IPS-NIHi7 (cell line): Measurements from ENCODE around the gene CNOT6.

Experiments used
- DNase-seq: peaks from one replicate; pipeline ENCODE4 v3.0.0; 2012; ENCODE audit warnings: mixed read lengths; ENCODE audit errors: extremely low spot score

CNOT6 gene

DNA sequence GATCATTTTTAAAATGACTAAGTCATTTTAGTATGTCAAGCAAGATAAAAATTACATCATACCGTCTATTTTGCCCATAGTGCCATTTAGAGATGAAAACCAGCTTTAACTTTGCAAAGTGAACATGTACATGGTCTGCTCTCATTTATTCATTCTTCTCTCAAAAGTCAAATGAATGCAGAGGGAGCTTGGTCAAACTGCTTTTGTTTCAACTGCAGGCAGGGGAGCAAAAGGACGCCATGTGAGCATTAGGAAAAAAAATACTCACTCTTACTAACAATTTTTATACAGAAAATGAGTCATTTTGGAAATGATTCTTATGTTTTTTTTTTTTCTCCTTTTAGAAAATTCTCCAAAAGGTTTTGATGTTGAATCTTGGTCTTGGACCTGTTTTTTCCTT is 81.4 kb downstream of the CNOT6 start:
- no peak for DNase-seq

DNA sequence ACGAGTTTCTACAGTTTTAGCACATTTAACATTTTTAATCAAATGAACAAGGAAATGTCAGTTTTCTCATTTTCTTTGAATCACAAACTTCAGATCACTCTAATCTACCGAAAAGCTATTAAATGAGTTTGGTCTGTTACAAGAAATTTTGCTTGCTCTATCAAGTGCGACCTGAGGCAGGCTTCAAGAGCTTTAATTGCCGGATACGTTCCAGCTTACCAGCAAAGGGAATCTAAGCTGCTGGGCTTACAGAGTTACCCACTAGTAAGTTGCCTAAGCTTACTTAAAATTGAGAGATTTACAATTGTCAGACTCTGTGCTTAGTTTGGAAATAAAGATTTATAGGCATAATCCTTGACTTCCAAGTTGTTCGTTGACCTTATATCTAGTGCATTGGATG is 86.5 kb downstream of the CNOT6 start:
- DNase-seq = no peak

DNA sequence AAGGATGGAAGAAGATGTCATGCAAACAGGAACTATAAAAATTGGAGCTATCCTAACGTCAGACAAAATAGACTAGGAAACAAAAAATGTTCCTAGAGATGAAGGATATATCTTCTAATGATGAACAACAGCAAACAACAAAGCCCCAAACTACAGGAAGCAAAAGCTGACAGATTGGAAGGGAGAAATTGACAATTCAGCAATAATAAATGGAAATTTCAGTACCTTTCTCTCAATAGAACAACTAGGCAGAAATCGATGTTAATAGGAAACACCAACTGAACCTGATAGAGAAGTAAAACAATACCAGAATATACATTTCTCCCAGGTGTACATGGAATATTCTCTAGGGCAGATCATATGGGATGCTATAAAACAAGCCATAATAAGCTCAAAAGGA is 89.6 kb downstream of the CNOT6 start:
- DNase-seq = no peak

DNA sequence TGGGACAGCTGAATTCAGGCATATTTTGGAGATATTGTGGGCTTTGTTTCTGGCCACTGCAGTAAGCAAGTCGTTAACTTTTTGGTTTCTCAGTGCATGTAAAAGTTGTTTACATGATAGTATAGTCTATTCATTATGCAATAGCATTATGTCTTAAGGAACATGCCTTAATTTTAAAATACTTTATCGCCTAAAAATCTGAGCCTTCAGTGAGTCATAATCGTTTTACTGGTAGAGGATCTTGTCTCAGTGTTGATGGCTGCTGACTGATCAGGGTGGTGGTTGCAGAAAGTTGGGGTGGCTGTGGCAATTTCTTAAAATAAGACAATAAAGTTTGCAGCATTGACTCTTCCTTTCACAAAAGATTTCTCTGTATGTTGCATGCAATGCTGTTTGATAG is 92.0 kb downstream of the CNOT6 start:
- no peak for DNase-seq

DNA sequence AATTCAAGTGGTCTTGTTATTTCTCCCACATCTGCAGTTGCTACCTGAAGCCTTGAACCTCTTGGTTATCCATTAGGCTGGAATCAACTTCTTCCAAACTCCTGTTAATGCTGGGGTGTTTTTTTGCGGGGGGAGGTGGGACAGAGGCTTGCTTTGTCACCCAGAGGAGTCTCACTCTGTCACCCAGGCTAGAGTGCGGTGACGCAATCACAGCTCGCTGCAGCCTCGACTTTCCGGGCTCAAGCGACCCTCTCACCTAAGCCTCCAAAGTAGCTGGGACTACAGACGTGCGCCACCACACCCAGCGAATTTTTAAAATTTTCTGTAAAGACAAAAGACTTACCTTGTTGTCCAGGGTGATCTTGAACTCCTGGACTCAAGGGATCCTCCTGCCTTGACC is 92.7 kb downstream of the CNOT6 start:
- DNase-seq = no peak

DNA sequence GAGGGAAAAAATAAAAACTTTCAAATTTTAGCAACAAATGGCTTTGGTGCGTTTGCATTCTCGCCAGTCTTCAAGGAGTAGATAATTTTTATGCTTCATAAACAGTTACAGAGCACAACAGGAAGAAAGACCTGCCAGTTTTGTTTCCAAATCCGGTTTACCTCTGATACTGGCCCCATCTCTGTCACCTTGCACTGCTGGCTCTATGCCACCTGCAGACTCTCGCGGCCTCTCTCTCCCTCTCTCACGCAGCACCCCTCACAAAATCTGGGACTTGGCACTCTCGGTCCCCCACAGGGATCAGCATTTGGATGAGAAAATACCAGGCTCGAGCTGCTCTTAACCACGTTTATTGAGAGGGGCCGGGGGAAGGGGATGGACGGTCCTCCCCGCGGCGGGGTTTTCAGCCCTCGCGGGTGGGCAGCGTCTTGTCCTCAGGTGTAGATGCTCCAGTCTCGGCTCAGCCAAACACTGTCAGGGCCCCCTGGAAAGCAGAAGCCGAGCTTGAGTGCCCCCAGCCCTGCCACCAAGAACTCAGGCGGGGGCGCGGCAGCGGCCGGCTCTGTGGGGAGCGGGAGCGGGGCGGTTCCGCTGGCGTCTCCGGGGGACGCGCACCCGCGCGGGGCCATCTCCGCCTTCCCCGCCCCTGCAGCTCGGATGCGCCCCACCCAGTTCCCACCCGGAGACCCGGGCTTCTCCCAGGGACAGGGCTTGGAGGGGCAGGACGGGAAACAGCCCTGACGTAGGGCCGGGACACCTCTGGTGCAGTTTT is 95.8 kb downstream of the CNOT6 start:
- no peak for DNase-seq

DNA sequence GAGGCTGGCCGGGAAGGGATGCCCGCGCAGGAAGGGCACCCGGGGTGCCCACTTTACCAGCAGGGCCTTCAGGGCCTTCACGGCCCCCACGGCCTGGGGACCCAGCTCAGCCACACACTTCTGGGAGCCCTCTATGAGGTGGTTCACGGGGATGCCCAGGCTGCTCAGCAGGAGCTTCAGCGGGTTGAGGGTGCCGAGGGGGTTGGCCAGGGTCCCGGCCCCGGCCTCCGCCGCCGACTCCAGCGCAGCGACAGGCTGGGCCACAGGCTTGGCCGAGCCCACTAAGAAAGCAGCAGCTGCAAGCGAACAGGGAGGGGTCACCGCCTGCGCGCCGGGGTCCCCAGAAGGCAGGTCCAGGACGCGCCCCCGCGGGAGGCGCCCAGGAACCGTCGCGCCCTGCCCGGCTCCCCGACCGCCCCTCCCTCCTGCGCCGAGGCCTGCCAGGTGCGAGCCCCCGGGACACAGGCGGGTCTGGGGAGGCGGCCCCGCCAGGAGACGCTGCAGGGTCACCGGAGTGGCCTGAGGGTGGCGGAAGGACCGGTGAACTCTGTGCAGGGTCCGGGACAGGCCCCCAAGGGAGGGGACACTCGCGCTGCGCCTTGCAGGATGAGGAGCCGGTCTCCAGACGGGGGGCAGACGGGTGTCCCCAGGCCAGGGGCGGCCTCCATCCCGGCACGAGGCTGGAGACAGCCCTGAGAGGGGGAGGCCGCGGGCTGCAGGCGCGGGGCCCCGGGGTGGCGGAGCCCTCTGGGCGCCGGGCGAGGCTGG is 96.5 kb downstream of the CNOT6 start:
- DNase-seq = no peak

DNA sequence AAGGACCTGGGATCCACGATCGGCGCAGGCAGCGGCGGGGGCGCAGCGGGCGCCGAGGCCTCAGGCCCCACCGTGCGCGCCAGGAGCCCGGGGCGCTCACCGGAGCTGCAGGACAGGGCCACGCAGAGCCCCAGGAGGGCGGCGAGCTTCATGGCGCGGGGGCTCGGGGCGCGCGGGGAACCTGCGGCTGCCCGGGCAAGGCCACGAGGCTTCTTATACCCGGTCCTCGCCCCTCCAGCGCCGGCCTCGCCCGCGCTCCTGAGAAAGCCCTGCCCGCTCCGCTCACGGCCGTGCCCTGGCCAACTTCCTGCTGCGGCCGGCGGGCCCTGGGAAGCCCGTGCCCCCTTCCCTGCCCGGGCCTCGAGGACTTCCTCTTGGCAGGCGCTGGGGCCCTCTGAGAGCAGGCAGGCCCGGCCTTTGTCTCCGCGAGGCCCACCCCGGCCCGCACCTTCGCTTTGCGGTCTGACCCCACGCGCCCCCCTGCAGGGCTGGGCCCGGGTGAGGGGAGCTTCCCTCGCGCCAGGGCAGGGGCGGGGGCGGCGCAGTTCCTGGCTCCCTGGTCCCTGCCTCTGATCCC is 97.2 kb downstream of the CNOT6 start, which contains the start of gene SCGB3A1:
TSS of gene SCGB3A1 (minus strand) at position 189 of the 577 bp plus-strand sequence. CDS start at position 152, 37 bp downstream.
- DNase-seq = no peak

DNA sequence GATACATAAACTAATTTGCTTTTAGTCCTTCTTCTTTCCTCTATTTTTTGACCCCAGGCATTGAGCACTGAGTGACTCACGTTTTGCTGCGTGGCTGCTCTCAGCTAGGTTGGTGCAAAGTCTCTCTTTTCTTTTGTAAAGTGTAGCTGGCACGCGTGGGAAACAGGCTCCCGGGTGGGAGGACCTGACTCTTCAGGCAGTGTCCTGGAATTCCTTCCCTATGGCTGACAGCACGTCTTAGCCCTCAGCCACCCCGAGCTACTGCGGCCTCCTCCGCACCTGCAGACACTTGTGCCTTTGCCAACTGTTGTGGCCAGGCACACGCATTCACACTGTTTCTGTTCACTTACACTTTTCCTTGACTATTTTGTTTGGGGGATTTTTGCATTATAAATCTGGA is 98.0 kb downstream of the CNOT6 start:
- no peak for DNase-seq

DNA sequence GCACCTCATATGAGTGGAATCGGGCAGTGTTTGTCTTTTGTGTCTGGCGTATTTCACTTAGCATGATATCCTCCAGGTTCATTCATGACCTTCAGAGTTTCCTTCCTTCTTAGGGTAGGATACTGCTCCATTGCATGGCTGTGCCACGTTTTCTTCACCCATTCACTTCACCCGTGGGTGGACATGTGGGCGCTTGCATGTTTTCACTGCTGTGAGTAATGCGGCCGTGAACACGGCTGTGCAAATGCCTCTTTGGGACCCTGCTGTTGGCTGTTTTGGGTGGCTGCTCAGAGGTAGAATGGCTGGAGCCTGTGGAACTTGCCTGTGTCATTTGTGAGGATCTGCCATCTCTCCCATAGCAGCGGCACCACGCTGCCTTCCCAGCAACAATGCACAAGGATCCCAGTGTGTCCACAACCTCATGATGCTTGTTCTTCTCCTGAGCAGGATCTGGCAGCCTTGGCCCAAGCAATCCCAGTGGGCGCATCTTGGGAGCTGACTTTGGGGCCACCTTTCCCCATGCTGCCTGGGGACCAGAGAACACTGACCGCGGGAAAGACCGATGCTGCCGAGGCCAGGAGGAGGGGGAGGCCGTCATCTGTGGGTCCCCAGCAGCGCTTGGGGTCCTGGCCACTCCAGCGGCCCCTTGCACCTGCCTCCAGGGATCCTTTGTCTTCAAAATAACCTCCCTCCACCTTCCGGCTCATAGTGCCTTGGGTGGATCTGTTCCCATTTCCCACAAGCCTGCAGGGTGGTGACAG is 99.4 kb downstream of the CNOT6 start:
- DNase-seq = no peak

DNA sequence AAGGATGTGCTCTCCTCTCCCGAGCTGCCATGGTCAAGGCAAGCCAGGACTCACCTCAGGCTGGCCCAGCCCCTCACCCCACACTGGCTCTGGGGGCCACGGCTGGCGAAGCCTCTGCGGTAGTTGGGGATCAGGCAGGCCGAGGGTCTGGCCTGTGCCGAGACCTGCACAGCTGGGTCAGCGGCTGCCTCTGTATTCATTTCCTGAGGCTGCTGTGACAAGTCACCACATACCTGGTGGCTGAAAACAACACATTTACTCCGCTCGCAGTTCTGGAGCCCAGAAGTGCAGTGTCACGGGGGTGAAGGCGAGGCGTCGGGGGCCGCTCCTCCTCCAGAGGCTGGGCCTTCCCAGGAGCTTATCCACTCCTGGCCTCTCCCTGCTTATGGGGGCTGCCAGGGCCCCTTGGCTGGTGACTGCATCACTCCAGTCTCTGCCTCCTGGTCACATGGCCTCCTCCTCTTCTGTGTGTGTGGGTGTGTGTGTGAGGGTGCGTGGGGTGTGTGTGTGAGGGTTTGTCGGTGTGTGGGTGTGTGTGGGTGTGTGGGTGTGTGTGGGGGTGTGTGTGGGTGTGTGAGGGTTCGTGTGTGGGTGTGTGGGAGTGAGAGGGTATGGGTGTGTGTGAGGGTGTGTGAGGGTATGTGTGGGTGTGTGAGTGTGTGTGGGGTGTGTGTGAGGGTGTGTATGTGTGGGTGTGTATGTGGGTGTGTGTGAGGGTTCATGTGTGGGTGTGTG is 100.3 kb downstream of the CNOT6 start:
- DNase-seq = no peak

DNA sequence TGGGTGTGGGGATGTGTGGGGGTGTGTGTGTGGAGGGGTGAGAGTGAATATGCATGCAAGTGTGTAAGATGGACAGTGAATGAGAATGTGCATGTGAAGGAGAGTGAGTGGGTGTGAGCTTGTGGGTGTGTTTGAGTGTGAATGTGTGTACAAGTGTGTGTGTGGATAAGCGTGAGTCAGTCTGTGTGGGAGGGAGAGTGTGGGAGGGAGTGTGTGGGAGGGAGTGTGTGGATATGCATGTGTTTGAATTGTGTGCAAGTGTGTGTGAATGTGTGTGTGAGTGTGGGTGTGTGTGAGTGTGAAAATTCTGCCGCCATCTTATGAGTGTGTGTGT is 100.8 kb downstream of the CNOT6 start:
- no peak for DNase-seq

DNA sequence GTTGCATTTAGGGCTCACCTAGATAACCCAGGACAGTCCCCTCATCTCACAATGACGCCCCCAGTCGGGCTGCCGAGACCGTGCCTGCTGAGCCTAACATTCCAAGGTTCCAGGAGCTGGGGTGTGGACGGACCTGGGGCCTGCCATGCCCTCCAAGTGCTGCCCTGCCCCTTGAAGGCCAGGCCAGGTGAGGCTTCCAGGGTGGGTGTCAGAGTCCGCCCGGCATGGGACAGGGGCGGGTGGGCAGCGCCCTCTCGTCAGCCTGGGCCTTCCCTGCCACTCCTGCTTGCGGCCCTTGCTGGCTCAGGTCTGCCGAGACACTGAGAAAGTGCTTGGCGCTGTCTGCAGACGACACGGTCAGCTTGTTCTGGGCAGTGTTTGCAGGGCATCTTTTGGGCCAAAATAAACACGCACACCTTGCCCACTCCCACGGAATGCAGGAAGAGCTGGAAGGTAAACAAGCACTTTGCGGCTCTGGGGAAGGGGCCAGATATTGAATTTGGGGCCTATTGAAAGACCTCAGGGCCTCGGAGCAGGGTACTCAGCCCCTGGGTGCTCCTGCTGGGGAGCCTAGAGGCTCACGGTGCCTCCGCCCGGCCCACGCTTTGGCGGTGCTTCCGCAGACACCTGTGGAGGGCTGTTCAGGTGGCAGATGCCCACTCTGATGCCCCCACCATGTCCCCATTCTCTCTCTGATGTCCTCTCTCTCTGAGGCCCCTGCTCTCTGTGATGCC is 101.4 kb downstream of the CNOT6 start:
- DNase-seq = no peak

DNA sequence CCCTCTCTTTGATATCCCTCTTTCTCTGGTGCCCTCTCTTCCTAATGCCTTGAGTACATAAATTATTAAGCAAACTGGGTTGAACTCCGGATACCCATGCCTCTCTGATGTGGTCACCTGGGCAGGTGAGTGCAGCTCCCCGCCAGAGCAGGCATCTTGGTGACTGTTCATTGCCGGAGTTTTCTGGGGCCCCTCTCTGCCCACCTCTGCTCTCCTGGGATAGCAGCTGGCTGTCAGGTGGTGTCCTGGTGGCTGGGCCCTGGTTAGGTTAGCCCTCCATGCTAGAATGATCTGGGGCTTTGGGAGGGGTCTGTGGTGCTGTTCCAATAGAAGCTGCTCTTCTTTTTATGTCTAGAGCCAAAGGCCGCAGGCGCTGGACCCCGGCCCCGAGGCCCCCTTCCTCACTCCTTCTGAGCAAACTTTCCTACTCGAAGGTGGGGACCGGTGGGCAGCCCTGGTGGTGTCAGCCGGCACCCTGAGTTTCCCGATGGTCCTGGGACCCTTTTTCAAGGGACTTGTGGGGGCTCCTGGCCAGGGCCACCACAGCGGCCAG is 102.0 kb downstream of the CNOT6 start:
- DNase-seq = no peak

DNA sequence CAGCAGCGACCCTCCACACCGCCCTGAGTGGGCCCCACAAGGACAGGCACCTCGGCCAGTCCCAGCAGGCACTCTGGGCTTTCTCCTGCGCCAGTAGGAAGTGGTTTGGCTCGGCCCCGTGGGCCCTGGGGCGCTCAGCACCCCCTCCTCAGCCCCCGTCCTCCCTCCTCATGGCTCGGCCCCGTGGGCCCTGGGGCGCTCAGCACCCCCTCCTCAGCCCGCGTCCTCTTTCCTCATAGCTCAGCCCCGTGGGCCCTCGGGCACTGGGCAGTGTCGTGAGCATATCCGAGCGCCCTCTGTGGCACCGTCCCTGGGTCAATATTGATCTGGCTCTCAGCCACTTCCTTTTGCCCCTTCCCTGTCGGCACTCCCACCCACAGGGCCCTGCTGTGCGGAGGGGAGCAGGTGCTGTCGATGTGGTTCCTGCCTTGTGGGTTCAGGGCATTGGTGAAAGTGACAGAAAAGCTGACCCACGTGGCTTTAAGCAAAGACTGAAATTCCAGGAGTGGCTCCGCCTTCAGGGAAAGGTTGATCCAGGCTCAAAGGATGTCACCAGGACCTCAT is 102.6 kb downstream of the CNOT6 start:
- no peak for DNase-seq

DNA sequence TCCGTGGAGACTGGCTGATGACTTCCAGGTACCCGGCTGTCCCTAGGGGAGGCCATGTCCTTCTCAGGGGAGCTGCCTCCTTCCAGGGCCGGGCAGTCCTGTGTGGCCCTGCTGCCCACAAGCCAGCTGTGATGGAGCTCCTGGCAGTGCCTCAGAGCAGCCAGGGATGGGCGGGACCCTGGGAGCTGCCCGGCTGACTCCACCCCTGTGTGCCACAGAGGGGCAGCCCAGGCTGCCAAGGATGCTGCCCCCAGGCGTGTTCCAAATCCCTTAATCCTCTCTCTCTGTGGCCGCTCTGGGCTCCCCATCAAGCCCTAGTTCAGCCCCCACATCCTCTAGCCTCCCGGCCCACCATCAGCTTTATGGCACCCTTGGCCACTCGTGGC is 104.1 kb downstream of the CNOT6 start:
- DNase-seq = no peak

DNA sequence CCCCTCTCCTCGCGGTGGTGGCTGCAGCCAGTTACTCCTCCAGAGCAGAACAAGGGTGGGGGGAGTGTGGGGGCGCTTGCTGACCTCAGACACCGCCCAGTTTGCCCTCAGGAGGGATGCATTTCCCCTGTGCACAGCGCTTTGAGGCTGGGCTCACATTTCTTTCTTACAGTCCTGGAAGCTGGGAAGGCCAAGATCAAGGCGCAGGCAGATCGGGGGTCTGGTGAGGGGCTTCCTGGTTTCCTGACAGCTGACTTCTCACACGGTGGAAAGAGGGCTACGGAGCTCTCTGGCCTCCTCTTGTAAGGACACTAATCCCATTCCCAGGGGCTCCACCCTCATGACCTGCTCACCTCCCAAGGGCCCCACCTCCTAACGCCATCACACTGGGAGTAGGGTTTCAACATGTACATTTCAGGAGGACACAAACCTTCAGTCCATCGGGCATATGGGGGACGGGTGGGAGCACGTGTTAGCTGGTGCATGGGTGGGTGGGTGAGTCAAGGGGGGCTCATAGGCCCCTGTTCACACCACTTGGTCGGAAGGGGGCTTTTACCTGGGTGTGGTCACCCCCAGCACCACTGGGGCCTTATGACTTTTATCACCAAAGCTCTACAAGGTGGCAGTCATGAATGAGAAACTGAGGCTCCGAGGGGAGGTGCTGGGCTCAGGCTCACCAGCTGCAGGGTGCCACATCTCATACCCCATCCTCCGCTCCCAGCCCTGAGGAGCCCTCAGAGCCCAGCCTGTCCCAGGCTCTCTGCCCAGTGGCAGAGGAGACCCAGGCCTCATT is 104.8 kb downstream of the CNOT6 start:
- DNase-seq = no peak

DNA sequence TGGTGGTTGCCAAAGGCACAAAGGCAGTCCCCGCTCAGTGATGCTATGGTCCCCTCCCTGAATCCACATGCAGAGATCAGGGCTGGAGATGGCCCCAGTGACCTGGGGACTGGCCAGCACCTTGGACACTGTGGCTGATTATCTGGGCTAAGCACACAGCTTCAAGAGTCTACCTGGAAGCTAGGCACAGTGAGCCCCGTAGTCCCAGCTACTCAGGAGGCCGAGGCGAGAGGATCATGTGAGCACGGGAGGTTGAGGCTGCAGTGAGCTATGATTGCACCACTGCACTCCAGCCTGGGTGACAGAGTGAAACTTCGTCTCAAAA is 105.4 kb downstream of the CNOT6 start:
- DNase-seq = no peak

DNA sequence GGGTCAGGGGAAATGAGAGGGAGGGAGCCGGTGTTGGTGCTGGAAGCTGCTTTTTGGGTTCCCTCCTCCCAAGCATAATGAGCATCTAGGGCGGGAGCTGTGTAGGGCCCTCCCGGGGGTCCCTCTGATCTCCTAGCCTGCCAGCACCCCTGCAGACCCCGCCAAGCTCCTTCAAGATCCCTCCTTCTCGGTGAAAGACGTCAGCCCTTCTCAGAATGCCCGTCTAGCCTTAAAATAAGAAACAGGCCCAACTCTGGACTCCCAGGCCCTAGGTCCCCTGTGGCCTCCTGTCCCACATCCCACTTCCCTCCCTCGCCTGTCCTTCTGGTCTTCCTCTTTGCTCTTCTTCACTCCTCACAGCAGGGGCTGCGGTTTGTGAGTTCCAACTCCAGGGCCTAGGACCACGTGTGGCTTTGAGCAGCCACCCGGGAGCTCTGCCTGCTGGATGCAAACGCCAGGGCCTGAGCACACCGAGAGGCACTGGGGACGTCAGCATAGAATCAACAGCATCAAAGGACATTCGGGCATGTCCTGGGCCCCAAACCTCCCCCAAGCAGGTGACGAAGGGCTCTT is 105.9 kb downstream of the CNOT6 start:
- DNase-seq = peak; percentile 8
